ENCODE data around the gene PROCA1.
"Not testable (repeated sequence)": the region's sequence is repeated elsewhere in the genome, so short reads cannot be mapped to it uniquely, and the experiment has no call there.

The PROCA1 gene

GRCh38 chr17:28744104-28744971 is 32.6 kb upstream of the PROCA1 start:
- DNase-seq = peak; percentile 42

- DNase-seq = peak; percentile 60
Measured at GRCh38 chr17:28743243-28744103, 31.8 kb upstream of the PROCA1 start, which contains the start of gene TRAF4. TSS of gene TRAF4 (plus strand) at chr17:28744011. CDS start at chr17:28744113, 102 bp downstream.

GRCh38 chr17:28741358-28742349 is 30.0 kb upstream of the PROCA1 start:
- DNase-seq = no peak

- no peak for DNase-seq
Measured at GRCh38 chr17:28740406-28741357, 29.0 kb upstream of the PROCA1 start.

GRCh38 chr17:28738680-28739384 is 27.1 kb upstream of the PROCA1 start:
- DNase-seq = no peak

- no peak for DNase-seq
Measured at GRCh38 chr17:28737770-28738679, 26.3 kb upstream of the PROCA1 start.

GRCh38 chr17:28737316-28737715 is 25.6 kb upstream of the PROCA1 start:
- no peak for DNase-seq

- not testable (repeated sequence) for DNase-seq
Measured at GRCh38 chr17:28735913-28736769, 24.5 kb upstream of the PROCA1 start.

GRCh38 chr17:28735242-28735722 is 23.6 kb upstream of the PROCA1 start:
- no peak for DNase-seq

- no peak for DNase-seq
Measured at GRCh38 chr17:28734712-28735241, 23.1 kb upstream of the PROCA1 start.

- no peak for DNase-seq
Measured at GRCh38 chr17:28733346-28733745, 21.7 kb upstream of the PROCA1 start.

GRCh38 chr17:28729950-28730330 is 18.3 kb upstream of the PROCA1 start:
- DNase-seq = no peak

GRCh38 chr17:28728364-28729200 is 16.9 kb upstream of the PROCA1 start, which contains the start of gene NEK8:
TSS of gene NEK8 (plus strand) at chr17:28728788. CDS start at chr17:28728814, 26 bp downstream.
- DNase-seq = peak; percentile 82

GRCh38 chr17:28726627-28727491 is 15.2 kb upstream of the PROCA1 start:
- peak; percentile 69 for DNase-seq

- peak; percentile 55 for DNase-seq
Measured at GRCh38 chr17:28726226-28726626, 14.5 kb upstream of the PROCA1 start, which contains the start of gene TLCD1. TSS of gene TLCD1 (minus strand) at chr17:28726233. CDS start at chr17:28726097, 136 bp downstream.
